H1 (cell line): ENCODE results near the gene SLN. TPM values are rescaled to one million over a fixed set of nuclear protein-coding genes. Genes with fewer than 3 reads are reported as not detected.

Experiments used
- CEBPB ChIP-seq: IDR thresholded peaks from 2 replicates; pipeline ENCODE4 v1.6.1; 2012; ENCODE audit warnings: low read depth, low read length
- CREB1 ChIP-seq: IDR thresholded peaks from 2 replicates; pipeline ENCODE4 v1.6.1; 2012; ENCODE audit warnings: inconsistent platforms
- GABPA ChIP-seq: IDR thresholded peaks from 2 replicates; pipeline ENCODE4 v1.6.1; 2011; ENCODE audit warnings: mild to moderate bottlenecking, low read length, moderate library complexity, borderline replicate concordance; ENCODE audit not compliant: insufficient read depth
- NRF1 ChIP-seq: IDR thresholded peaks from 2 replicates; pipeline ENCODE4 v1.6.1; 2011; ENCODE audit warnings: mild to moderate bottlenecking, low read depth, low read length, improper control_type of control experiment
- polyA plus RNA-seq, 7 experiments: library from polyadenylated mRNA; depleted of rRNA in 3 of 7; stranded (reverse) in 5 of 7; unstranded in 2 of 7; fragments of >200 nt in 5 of 7; fragments of 200-250 nt in 2 of 7; gene quantifications; 1 replicate in 5 of 7; 2 replicates in 1 of 7; 4 replicates in 1 of 7; pipeline versions ENCODE4 v1.2.1 to v1.2.3, GENCODE V29; 2011 to 2013; ENCODE audit warnings: missing spikeins in 2 of 7, mixed read lengths in 2 of 7
- total RNA-seq: library from RNA; stranded (reverse); fragmentation: NEBNext Ultra II Directional; extraction: Animal tissue kit (Norgen Biotek cat#: 25700); gene quantifications from 2 replicates; pipeline ENCODE4 v1.2.1, GENCODE V29; 2021
- TF ChIP-seq, protein P1 (sequence below): fragments of 300-600 bp; sonication (generic); IDR thresholded peaks from 2 replicates; pipeline ENCODE4 v1.7.1; 2012; ENCODE audit warnings: low read length, moderate library complexity, mild to moderate bottlenecking, inconsistent platforms; ENCODE audit not compliant: insufficient replicate concordance
- TF ChIP-seq, protein P2 (sequence below): IDR thresholded peaks from 2 replicates; pipeline ENCODE4 v1.6.1; 2012; ENCODE audit warnings: inconsistent platforms
- TF ChIP-seq, protein P3 (sequence below): IDR thresholded peaks from 2 replicates; pipeline ENCODE4 v1.6.1; 2012; ENCODE audit warnings: low read length, inconsistent platforms

SLN gene
- total and polyA plus RNA-seq, 2 of the 8 experiments (the other 6 are each of a cell fraction or from before 2014, with no cell fraction given): not detected

DNA sequence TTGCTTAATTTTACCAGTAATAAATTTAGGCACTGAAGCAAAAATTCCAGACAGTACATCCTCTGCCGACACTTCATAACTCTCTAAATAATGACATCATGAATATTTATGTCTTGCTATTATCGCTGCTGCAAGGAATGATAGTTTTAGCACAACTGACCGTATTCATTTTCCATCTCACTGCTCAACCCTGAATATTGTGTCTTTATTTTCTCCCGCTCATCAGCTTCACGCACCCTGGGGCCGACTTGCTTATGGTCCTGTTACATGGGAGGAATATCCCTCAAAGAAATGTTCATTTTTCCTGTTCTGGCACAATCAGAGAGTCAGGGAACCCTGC lies 33.3 kb downstream of the SLN start (continued):
- TF ChIP-seq, protein P1, sequence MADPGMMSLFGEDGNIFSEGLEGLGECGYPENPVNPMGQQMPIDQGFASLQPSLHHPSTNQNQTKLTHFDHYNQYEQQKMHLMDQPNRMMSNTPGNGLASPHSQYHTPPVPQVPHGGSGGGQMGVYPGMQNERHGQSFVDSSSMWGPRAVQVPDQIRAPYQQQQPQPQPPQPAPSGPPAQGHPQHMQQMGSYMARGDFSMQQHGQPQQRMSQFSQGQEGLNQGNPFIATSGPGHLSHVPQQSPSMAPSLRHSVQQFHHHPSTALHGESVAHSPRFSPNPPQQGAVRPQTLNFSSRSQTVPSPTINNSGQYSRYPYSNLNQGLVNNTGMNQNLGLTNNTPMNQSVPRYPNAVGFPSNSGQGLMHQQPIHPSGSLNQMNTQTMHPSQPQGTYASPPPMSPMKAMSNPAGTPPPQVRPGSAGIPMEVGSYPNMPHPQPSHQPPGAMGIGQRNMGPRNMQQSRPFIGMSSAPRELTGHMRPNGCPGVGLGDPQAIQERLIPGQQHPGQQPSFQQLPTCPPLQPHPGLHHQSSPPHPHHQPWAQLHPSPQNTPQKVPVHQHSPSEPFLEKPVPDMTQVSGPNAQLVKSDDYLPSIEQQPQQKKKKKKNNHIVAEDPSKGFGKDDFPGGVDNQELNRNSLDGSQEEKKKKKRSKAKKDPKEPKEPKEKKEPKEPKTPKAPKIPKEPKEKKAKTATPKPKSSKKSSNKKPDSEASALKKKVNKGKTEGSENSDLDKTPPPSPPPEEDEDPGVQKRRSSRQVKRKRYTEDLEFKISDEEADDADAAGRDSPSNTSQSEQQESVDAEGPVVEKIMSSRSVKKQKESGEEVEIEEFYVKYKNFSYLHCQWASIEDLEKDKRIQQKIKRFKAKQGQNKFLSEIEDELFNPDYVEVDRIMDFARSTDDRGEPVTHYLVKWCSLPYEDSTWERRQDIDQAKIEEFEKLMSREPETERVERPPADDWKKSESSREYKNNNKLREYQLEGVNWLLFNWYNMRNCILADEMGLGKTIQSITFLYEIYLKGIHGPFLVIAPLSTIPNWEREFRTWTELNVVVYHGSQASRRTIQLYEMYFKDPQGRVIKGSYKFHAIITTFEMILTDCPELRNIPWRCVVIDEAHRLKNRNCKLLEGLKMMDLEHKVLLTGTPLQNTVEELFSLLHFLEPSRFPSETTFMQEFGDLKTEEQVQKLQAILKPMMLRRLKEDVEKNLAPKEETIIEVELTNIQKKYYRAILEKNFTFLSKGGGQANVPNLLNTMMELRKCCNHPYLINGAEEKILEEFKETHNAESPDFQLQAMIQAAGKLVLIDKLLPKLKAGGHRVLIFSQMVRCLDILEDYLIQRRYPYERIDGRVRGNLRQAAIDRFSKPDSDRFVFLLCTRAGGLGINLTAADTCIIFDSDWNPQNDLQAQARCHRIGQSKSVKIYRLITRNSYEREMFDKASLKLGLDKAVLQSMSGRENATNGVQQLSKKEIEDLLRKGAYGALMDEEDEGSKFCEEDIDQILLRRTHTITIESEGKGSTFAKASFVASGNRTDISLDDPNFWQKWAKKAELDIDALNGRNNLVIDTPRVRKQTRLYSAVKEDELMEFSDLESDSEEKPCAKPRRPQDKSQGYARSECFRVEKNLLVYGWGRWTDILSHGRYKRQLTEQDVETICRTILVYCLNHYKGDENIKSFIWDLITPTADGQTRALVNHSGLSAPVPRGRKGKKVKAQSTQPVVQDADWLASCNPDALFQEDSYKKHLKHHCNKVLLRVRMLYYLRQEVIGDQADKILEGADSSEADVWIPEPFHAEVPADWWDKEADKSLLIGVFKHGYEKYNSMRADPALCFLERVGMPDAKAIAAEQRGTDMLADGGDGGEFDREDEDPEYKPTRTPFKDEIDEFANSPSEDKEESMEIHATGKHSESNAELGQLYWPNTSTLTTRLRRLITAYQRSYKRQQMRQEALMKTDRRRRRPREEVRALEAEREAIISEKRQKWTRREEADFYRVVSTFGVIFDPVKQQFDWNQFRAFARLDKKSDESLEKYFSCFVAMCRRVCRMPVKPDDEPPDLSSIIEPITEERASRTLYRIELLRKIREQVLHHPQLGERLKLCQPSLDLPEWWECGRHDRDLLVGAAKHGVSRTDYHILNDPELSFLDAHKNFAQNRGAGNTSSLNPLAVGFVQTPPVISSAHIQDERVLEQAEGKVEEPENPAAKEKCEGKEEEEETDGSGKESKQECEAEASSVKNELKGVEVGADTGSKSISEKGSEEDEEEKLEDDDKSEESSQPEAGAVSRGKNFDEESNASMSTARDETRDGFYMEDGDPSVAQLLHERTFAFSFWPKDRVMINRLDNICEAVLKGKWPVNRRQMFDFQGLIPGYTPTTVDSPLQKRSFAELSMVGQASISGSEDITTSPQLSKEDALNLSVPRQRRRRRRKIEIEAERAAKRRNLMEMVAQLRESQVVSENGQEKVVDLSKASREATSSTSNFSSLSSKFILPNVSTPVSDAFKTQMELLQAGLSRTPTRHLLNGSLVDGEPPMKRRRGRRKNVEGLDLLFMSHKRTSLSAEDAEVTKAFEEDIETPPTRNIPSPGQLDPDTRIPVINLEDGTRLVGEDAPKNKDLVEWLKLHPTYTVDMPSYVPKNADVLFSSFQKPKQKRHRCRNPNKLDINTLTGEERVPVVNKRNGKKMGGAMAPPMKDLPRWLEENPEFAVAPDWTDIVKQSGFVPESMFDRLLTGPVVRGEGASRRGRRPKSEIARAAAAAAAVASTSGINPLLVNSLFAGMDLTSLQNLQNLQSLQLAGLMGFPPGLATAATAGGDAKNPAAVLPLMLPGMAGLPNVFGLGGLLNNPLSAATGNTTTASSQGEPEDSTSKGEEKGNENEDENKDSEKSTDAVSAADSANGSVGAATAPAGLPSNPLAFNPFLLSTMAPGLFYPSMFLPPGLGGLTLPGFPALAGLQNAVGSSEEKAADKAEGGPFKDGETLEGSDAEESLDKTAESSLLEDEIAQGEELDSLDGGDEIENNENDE: no peak
- TF ChIP-seq NRF1: no peak
- TF ChIP-seq CEBPB: no peak
- no peak for TF ChIP-seq GABPA
- TF ChIP-seq, protein P2, sequence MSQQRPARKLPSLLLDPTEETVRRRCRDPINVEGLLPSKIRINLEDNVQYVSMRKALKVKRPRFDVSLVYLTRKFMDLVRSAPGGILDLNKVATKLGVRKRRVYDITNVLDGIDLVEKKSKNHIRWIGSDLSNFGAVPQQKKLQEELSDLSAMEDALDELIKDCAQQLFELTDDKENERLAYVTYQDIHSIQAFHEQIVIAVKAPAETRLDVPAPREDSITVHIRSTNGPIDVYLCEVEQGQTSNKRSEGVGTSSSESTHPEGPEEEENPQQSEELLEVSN: no peak
- no peak for TF ChIP-seq CREB1
- TF ChIP-seq, protein P3, sequence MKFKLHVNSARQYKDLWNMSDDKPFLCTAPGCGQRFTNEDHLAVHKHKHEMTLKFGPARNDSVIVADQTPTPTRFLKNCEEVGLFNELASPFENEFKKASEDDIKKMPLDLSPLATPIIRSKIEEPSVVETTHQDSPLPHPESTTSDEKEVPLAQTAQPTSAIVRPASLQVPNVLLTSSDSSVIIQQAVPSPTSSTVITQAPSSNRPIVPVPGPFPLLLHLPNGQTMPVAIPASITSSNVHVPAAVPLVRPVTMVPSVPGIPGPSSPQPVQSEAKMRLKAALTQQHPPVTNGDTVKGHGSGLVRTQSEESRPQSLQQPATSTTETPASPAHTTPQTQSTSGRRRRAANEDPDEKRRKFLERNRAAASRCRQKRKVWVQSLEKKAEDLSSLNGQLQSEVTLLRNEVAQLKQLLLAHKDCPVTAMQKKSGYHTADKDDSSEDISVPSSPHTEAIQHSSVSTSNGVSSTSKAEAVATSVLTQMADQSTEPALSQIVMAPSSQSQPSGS: no peak
